Mucosa of rectum (tissue), 2 donors: ENCODE data around the gene DUSP28.

Experiments
- H3K27ac ChIP-seq, 2 donors: one replicate each; pipeline ENCODE4 v1.7.0; 2013; ENCODE audit warnings: inconsistent platforms in 2 of 2, low read depth in 2 of 2, low read length in 2 of 2
- H3K27me3 ChIP-seq, 2 donors: one replicate each; pipeline ENCODE4 v1.7.0; 2013; ENCODE audit warnings: low read length in 2 of 2; ENCODE audit not compliant: control insufficient read depth in 2 of 2, insufficient read depth in 2 of 2
- H3K36me3 ChIP-seq, 2 donors: one replicate each; pipeline ENCODE4 v1.7.0; 2013; ENCODE audit warnings: low read length in 2 of 2; ENCODE audit not compliant: control insufficient read depth in 2 of 2, insufficient read depth in 2 of 2
- H3K4me1 ChIP-seq, 2 donors: one replicate each; pipeline ENCODE4 v1.7.0; 2013; ENCODE audit warnings: low read length in 2 of 2, mild to moderate bottlenecking in 1 of 2; ENCODE audit not compliant: control insufficient read depth in 2 of 2, insufficient read depth in 2 of 2
- H3K4me3 ChIP-seq, 2 donors: one replicate each; pipeline ENCODE4 v1.7.0; 2013; ENCODE audit warnings: low read length in 2 of 2
- H3K9ac ChIP-seq, 2 donors: one replicate each; pipeline ENCODE4 v1.7.0; 2013; ENCODE audit warnings: low read length in 2 of 2, low read depth in 1 of 2, mild to moderate bottlenecking in 1 of 2
- H3K9me3 ChIP-seq, 2 donors: one replicate each; pipeline ENCODE4 v1.7.0; 2013; ENCODE audit warnings: low read length in 2 of 2; ENCODE audit not compliant: control insufficient read depth in 2 of 2
- donor health status: healthy.
- donor health status: Normal muscosa, but diverticular disease.

DUSP28 gene

GRCh38 chr2:240573071-240573515 is 12.9 kb downstream of the DUSP28 start:
- peaks cover 35 to 36% of the 10 kb centered on the region in 2 donors for H3K36me3 ChIP-seq
- no peak overlapping the region for H3K9ac ChIP-seq
- no peaks in the 10 kb centered on the region for H3K27me3 ChIP-seq
- H3K4me3 ChIP-seq = no peak overlapping the region
- no peak overlapping the region for H3K27ac ChIP-seq
- H3K9me3 ChIP-seq = no peaks in the 10 kb centered on the region
- peaks cover 17 to 23% of the 10 kb centered on the region in 2 donors for H3K4me1 ChIP-seq

- Histone ChIP-seq H3K27me3 (no peaks in the 10 kb centered on the region), H3K9me3 (no peaks in the 10 kb centered on the region), H3K27ac (no peak overlapping the region), H3K4me1 (peaks cover 17 to 23% of the 10 kb centered on the region in 2 donors), H3K36me3 (peaks cover 35 to 41% of the 10 kb centered on the region in 2 donors), H3K9ac (no peak overlapping the region), H3K4me3 (no peak overlapping the region)
Measured at GRCh38 chr2:240573516-240574385, 13.6 kb downstream of the DUSP28 start.

GRCh38 chr2:240574386-240575100 is 14.4 kb downstream of the DUSP28 start:
- peaks cover 35 to 41% of the 10 kb centered on the region in 2 donors for H3K36me3 ChIP-seq
- no peak overlapping the region for H3K9ac ChIP-seq

GRCh38 chr2:240575101-240575965 is 15.2 kb downstream of the DUSP28 start:
- H3K4me1 ChIP-seq = peaks cover 7 to 21% of the 10 kb centered on the region in 2 donors
- H3K36me3 ChIP-seq = peaks cover 35 to 41% of the 10 kb centered on the region in 2 donors
- H3K4me3 ChIP-seq = no peak overlapping the region
- H3K27ac ChIP-seq = no peak overlapping the region
- H3K9ac ChIP-seq = no peak overlapping the region
- H3K9me3 ChIP-seq = no peaks in the 10 kb centered on the region
- H3K27me3 ChIP-seq = no peaks in the 10 kb centered on the region

More at GRCh38 chr2:240574386-240575100, 14.4 kb downstream of the DUSP28 start:
- Histone ChIP-seq H3K4me3 (no peak overlapping the region), H3K4me1 (peaks cover 15 to 24% of the 10 kb centered on the region in 2 donors), H3K27ac (no peak overlapping the region), H3K27me3 (no peaks in the 10 kb centered on the region), H3K9me3 (no peaks in the 10 kb centered on the region)

DNA sequence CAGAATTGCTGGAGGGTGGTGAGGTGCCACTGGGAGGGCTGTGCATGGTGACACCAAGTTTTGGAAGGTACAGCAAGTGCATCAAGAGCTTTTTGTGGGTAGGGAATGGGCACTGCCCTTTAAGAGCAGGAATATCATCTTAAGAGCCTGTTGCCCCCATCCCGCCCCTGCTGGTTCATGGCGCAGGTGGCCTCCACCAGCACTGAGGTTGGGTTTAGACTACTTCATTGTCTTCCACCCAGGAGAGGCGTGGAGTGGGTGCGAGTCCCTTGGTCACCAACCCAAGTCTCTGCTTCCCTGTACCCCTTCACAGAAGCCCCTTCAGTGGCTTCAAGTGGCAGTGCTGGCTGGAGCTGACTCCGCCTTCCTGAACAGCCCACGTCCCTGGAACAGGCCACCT is 15.9 kb downstream of the DUSP28 start:
- no peak overlapping the region for H3K9ac ChIP-seq
- H3K4me3 ChIP-seq = no peak overlapping the region
- no peaks in the 10 kb centered on the region for H3K9me3 ChIP-seq
- no peak overlapping the region for H3K27ac ChIP-seq
- no peaks in the 10 kb centered on the region for H3K27me3 ChIP-seq
- peaks cover 3 to 19% of the 10 kb centered on the region in 2 donors for H3K4me1 ChIP-seq
- H3K36me3 ChIP-seq = peaks cover 35 to 41% of the 10 kb centered on the region in 2 donors

GRCh38 chr2:240576436-240577205 is 16.5 kb downstream of the DUSP28 start:
- Histone ChIP-seq H3K4me3 (no peak overlapping the region), H3K9me3 (no peaks in the 10 kb centered on the region), H3K36me3 (peaks cover 35 to 41% of the 10 kb centered on the region in 2 donors), H3K27ac (no peak overlapping the region), H3K4me1 (peaks cover 3 to 17% of the 10 kb centered on the region in 2 donors), H3K27me3 (no peaks in the 10 kb centered on the region), H3K9ac (no peak overlapping the region)

DNA sequence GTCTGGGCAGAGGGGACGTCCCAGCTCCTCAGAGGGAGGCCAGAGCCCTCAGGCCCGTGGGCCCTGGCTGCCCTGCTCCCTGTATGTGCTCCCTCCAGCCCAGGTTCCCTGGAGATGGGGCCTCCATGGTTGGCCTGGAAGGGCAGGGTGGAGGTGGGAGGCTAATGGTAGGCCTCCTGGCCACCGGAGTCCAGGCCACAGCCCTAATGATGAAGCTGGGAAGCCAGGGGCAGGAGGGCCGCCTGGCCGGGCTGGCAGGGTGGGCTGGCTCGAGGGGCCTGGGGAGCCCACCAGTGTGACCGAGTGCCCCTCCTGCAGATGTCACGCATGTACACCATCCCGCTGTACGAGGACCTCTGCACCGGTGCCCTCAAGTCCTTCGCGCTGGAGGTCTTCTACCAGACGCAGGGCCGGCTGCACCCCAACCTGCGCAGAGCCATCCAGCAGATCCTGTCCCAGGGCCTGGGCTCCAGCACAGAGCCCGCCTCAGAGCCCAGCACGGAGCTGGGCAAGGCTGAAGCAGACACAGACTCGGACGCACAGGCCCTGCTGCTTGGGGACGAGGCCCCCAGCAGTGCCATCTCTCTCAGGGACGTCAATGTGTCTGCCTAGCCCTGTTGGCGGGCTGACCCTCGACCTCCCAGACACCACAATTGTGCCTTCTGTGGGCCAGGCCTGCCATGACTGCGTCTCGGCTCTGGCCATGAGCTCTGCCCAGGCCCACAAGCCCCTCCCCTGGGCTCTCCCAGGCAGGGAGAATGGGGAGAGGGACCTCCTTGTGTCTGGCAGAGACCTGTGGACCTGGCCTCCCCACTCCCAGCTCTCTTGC is 17.3 kb downstream of the DUSP28 start:
- Histone ChIP-seq H3K36me3 (peaks cover 33 to 41% of the 10 kb centered on the region in 2 donors), H3K9me3 (no peaks in the 10 kb centered on the region), H3K4me3 (no peak overlapping the region), H3K9ac (no peak overlapping the region), H3K27me3 (no peaks in the 10 kb centered on the region), H3K27ac (no peak overlapping the region), H3K4me1 (peaks cover 3 to 17% of the 10 kb centered on the region in 2 donors)

- H3K9ac ChIP-seq = no peak overlapping the region
Measured at GRCh38 chr2:240578110-240578450, 17.9 kb downstream of the DUSP28 start.

More at GRCh38 chr2:240578110-240578450, 17.9 kb downstream of the DUSP28 start:
- no peaks in the 10 kb centered on the region for H3K27me3 ChIP-seq
- H3K27ac ChIP-seq = no peak overlapping the region
- peaks cover 3 to 17% of the 10 kb centered on the region in 2 donors for H3K4me1 ChIP-seq
- H3K9me3 ChIP-seq = no peaks in the 10 kb centered on the region
- peaks cover 33 to 41% of the 10 kb centered on the region in 2 donors for H3K36me3 ChIP-seq
- no peak overlapping the region for H3K4me3 ChIP-seq
